Neuronal stem cell (in vitro differentiated cells): ENCODE data around the gene GARIN5B.
A peak's percentile ranks its signal among the peaks of the same experiment; 100 is the strongest.

ENCODE experiments used
- DNase-seq: peaks from one replicate; pipeline ENCODE4 v3.0.0-alpha.2; 2013; ENCODE audit warnings: low spot score
- H2AFZ ChIP-seq: one replicate; pipeline ENCODE4 v1.6.1; 2013; ENCODE audit warnings: mild to moderate bottlenecking, low read length, inconsistent platforms
- H2AK5ac ChIP-seq: 2 replicates; pipeline ENCODE4 v1.6.1; 2013; ENCODE audit warnings: low read depth, mild to moderate bottlenecking, inconsistent platforms, low read length, moderate library complexity, mixed read lengths
- H2BK120ac ChIP-seq: 2 replicates; pipeline ENCODE4 v1.6.1; 2013; ENCODE audit warnings: low read depth, mild to moderate bottlenecking, inconsistent platforms, low read length, moderate library complexity, mixed read lengths
- H2BK12ac ChIP-seq: one replicate; pipeline ENCODE4 v1.6.1; 2013; ENCODE audit warnings: low read length, inconsistent platforms
- H2BK15ac ChIP-seq: 2 replicates; pipeline ENCODE4 v1.6.1; 2013; ENCODE audit warnings: mild to moderate bottlenecking, low read length, inconsistent platforms, mixed read lengths
- H2BK5ac ChIP-seq: one replicate; pipeline ENCODE4 v1.6.1; 2013; ENCODE audit warnings: inconsistent platforms, mild to moderate bottlenecking, low read length, moderate library complexity
- H3K14ac ChIP-seq: one replicate; pipeline ENCODE4 v1.6.1; 2013; ENCODE audit warnings: low read length, inconsistent platforms
- H3K18ac ChIP-seq: 2 replicates; pipeline ENCODE4 v1.6.1; 2013; ENCODE audit warnings: low read length, inconsistent platforms
- H3K23ac ChIP-seq: 2 replicates; pipeline ENCODE4 v1.6.1; 2013; ENCODE audit warnings: low read depth, mild to moderate bottlenecking, mixed read lengths, low read length, inconsistent platforms; ENCODE audit not compliant: poor library complexity
- H3K27ac ChIP-seq: replicated peaks from 3 replicates; pipeline ENCODE4 v1.5.1; 2013; ENCODE audit warnings: low read length, inconsistent platforms
- H3K27me3 ChIP-seq, 3 experiments: 2 replicates each; pipeline ENCODE4 v1.6.1; 2013; ENCODE audit warnings: low read length in 3 of 3, mild to moderate bottlenecking in 2 of 3, inconsistent platforms in 1 of 3, low read depth in 1 of 3, mixed read lengths in 1 of 3, moderate library complexity in 1 of 3; ENCODE audit not compliant: control insufficient read depth in 3 of 3, insufficient read depth in 3 of 3
- H3K36me3 ChIP-seq, 2 donors: replicated peaks in 1 of 2; 2 replicates each; pipeline ENCODE4 v1.6.1; 2013; ENCODE audit warnings: low read length in 2 of 2; ENCODE audit not compliant: control insufficient read depth in 2 of 2, insufficient read depth in 2 of 2
- H3K4ac ChIP-seq: 2 replicates; pipeline ENCODE4 v1.6.1; 2013; ENCODE audit warnings: inconsistent platforms, mild to moderate bottlenecking, low read length, moderate library complexity
- H3K4me1 ChIP-seq, 2 donors: 1 replicate in 1 of 2; 2 replicates in 1 of 2; pipeline ENCODE4 v1.6.1; 2013; ENCODE audit warnings: low read length in 2 of 2, low read depth in 1 of 2; ENCODE audit not compliant: control insufficient read depth in 2 of 2, insufficient read depth in 1 of 2
- H3K4me2 ChIP-seq: one replicate; pipeline ENCODE4 v1.6.1; 2013; ENCODE audit warnings: mild to moderate bottlenecking, low read length, inconsistent platforms; ENCODE audit not compliant: insufficient read depth, poor library complexity, severe bottlenecking
- H3K4me3 ChIP-seq, 2 donors: 2 replicates each; pipeline ENCODE4 v1.5.1; 2013; ENCODE audit warnings: low read length in 2 of 2, mild to moderate bottlenecking in 2 of 2, inconsistent platforms in 1 of 2, moderate library complexity in 1 of 2
- H3K79me1 ChIP-seq: one replicate; pipeline ENCODE4 v1.6.1; 2013; ENCODE audit warnings: low read depth, mild to moderate bottlenecking, inconsistent platforms, low read length, moderate library complexity
- H3K9ac ChIP-seq: one replicate; pipeline ENCODE4 v1.6.1; 2013; ENCODE audit warnings: mild to moderate bottlenecking, low read depth, low read length, inconsistent platforms; ENCODE audit not compliant: poor library complexity
- H3K9me3 ChIP-seq, 2 donors: replicated peaks in 1 of 2; 2 replicates each; pipeline versions ENCODE3 to v1.6.1; 2013; ENCODE audit warnings: low read length in 2 of 2, mild to moderate bottlenecking in 2 of 2, inconsistent platforms in 1 of 2, low read depth in 1 of 2, mixed read lengths in 1 of 2, moderate library complexity in 1 of 2; ENCODE audit not compliant: control insufficient read depth in 2 of 2, insufficient read depth in 1 of 2
- H4K8ac ChIP-seq: one replicate; pipeline ENCODE4 v1.6.1; 2013; ENCODE audit warnings: low read depth, mild to moderate bottlenecking, inconsistent platforms, low read length, moderate library complexity
- H4K91ac ChIP-seq: one replicate; pipeline ENCODE4 v1.6.1; 2013; ENCODE audit warnings: low read length, low read depth, mild to moderate bottlenecking, inconsistent platforms; ENCODE audit not compliant: poor library complexity
- WGBS, 2 donors: extraction: QIAGEN DNeasy Blood & Tissue Kit; methylation state at CpG; one replicate each; pipeline ENCODE4 v1.1.7; 2013; ENCODE audit warnings: missing lambda C conversion rate in 2 of 2, mixed read lengths in 1 of 2; ENCODE audit not compliant: insufficient read length in 2 of 2, insufficient replicate concordance in 1 of 2; ENCODE audit errors: extremely low coverage in 2 of 2; 5-methylcytosine and 5-hydroxymethylcytosine counted together

GARIN5B gene

GRCh38 chr19:55344444-55344843 is 18.6 kb downstream of the GARIN5B start:
- H3K9ac ChIP-seq = no peak overlapping the region
- no peak overlapping the region for H2BK12ac ChIP-seq
- no peaks in the 10 kb centered on the region for H3K27me3 ChIP-seq
- H4K8ac ChIP-seq = no peak overlapping the region
- H3K4me3 ChIP-seq = no peak overlapping the region
- H3K4me2 ChIP-seq = no peak overlapping the region
- H2BK120ac ChIP-seq = no peak overlapping the region
- H3K9me3 ChIP-seq = peaks cover 0 to 2% of the 10 kb centered on the region in 2 donors
- H3K18ac ChIP-seq = peak overlapping the region; percentile 64
- H2BK5ac ChIP-seq = peak overlapping the region; percentile 29
- no CpG with 5 or more reads among the region's 9 CpGs for WGBS, 2 donors
- no peak overlapping the region for H2AK5ac ChIP-seq
- no peak overlapping the region for H4K91ac ChIP-seq
- H2BK15ac ChIP-seq = no peak overlapping the region
- DNase-seq = no peak
- H3K27ac ChIP-seq = no peak overlapping the region
- H3K14ac ChIP-seq = no peak overlapping the region
- H3K4me1 ChIP-seq = peaks cover 23 to 24% of the 10 kb centered on the region in 2 donors
- peaks cover 28 to 60% of the 10 kb centered on the region in 2 donors for H3K36me3 ChIP-seq
- H3K4ac ChIP-seq = peak overlapping the region; percentile 76
- no peak overlapping the region for H3K23ac ChIP-seq
- peaks cover 17% of the 10 kb centered on the region for H3K79me1 ChIP-seq
- no peak overlapping the region for H2AFZ ChIP-seq

GRCh38 chr19:55341595-55342531 is 21.2 kb downstream of the GARIN5B start:
- no peaks in the 10 kb centered on the region for H3K27me3 ChIP-seq
- H2BK5ac ChIP-seq = peak overlapping the region; percentile 62
- WGBS, 2 donors = no CpG with 5 or more reads among the region's 50 CpGs
- H2AK5ac ChIP-seq = peak overlapping the region; percentile 91
- peaks cover 25 to 48% of the 10 kb centered on the region in 2 donors for H3K36me3 ChIP-seq
- no peak overlapping the region for H2BK15ac ChIP-seq
- peaks cover 12 to 20% of the 10 kb centered on the region in 2 donors for H3K4me1 ChIP-seq
- peak overlapping the region; percentile 56 to 99 for H3K4me3 ChIP-seq
- H2AFZ ChIP-seq = no peak overlapping the region
- H3K23ac ChIP-seq = no peak overlapping the region
- H3K4ac ChIP-seq = no peak overlapping the region
- H2BK12ac ChIP-seq = no peak overlapping the region
- H3K9ac ChIP-seq = peak overlapping the region; percentile 80
- H4K8ac ChIP-seq = no peak overlapping the region
- no peaks in the 10 kb centered on the region for H3K9me3 ChIP-seq
- no peak overlapping the region for H4K91ac ChIP-seq
- H3K4me2 ChIP-seq = peak overlapping the region; percentile 47
- peak overlapping the region; percentile 66 for H2BK120ac ChIP-seq
- H3K18ac ChIP-seq = peak overlapping the region; percentile 53
- DNase-seq = no peak
- peaks cover 17% of the 10 kb centered on the region for H3K79me1 ChIP-seq
- no peak overlapping the region for H3K14ac ChIP-seq
- peak overlapping the region; percentile 2 for H3K27ac ChIP-seq

- peak overlapping the region; percentile 71 for H2AK5ac ChIP-seq
- peak overlapping the region; percentile 92 for H2BK120ac ChIP-seq
- no peak overlapping the region for H3K23ac ChIP-seq
- no peaks in the 10 kb centered on the region for H3K27me3 ChIP-seq
- no peaks in the 10 kb centered on the region for H3K9me3 ChIP-seq
- H3K27ac ChIP-seq = peak overlapping the region; percentile 88
- H2AFZ ChIP-seq = peak overlapping the region; percentile 53
- H3K4me3 ChIP-seq = peak overlapping the region; percentile 96 to 99
- peak; percentile 84 for DNase-seq
- H3K4ac ChIP-seq = no peak overlapping the region
- peak overlapping the region; percentile 79 for H2BK15ac ChIP-seq
- H2BK5ac ChIP-seq = peak overlapping the region; percentile 100
- H3K4me2 ChIP-seq = peak overlapping the region; percentile 85
- H3K9ac ChIP-seq = peak overlapping the region; percentile 80
- peaks cover 17% of the 10 kb centered on the region for H3K79me1 ChIP-seq
- WGBS, 2 donors = no CpG with 5 or more reads among the region's 15 CpGs
- no peak overlapping the region for H3K18ac ChIP-seq
- H3K4me1 ChIP-seq = peaks cover 12 to 20% of the 10 kb centered on the region in 2 donors
- H3K36me3 ChIP-seq = peaks cover 23 to 45% of the 10 kb centered on the region in 2 donors
- H4K91ac ChIP-seq = no peak overlapping the region
- H2BK12ac ChIP-seq = no peak overlapping the region
- no peak overlapping the region for H3K14ac ChIP-seq
- no peak overlapping the region for H4K8ac ChIP-seq
These were observed 21.9 kb downstream of the GARIN5B start for GRCh38 chr19:55341171-55341588.

- Histone ChIP-seq H3K27ac (peak overlapping the region; percentile 88), H3K9ac (peak overlapping the region; percentile 99), H2BK120ac (peak overlapping the region; percentile 92), H3K9me3 (no peaks in the 10 kb centered on the region), H3K79me1 (peaks cover 17% of the 10 kb centered on the region), H3K23ac (peak overlapping the region; percentile 96), H2BK5ac (peak overlapping the region; percentile 100), H3K4me2 (peak overlapping the region; percentile 85), H2AK5ac (peak overlapping the region; percentile 71), H3K4ac (peak overlapping the region; percentile 92), H2BK15ac (peak overlapping the region; percentile 79), H2BK12ac (no peak overlapping the region), H4K91ac (no peak overlapping the region), H3K36me3 (peaks cover 23 to 41% of the 10 kb centered on the region in 2 donors), H3K4me3 (peak overlapping the region; percentile 96 to 99), H2AFZ (peak overlapping the region; percentile 53), H4K8ac (no peak overlapping the region), H3K18ac (peak overlapping the region; percentile 99), H3K14ac (peak overlapping the region; percentile 97), H3K4me1 (peaks cover 12 to 20% of the 10 kb centered on the region in 2 donors), H3K27me3 (no peaks in the 10 kb centered on the region)
- no peak for DNase-seq
- no CpG with 5 or more reads among the region's 24 CpGs for WGBS, 2 donors
These were observed 22.3 kb downstream of the GARIN5B start for GRCh38 chr19:55340784-55341147.
